HG03558 (cell line): ENCODE data around the gene TMEM204.

ENCODE experiments used
- ATAC-seq: cut with Tn5 transposase; IDR thresholded peaks from one replicate; pipeline ENCODE4 v1.9.1; 2021; ENCODE audit warnings: moderate number of reproducible peaks; ENCODE audit not compliant: unreplicated experiment; ENCODE audit errors: extremely low read depth

The TMEM204 gene

DNA sequence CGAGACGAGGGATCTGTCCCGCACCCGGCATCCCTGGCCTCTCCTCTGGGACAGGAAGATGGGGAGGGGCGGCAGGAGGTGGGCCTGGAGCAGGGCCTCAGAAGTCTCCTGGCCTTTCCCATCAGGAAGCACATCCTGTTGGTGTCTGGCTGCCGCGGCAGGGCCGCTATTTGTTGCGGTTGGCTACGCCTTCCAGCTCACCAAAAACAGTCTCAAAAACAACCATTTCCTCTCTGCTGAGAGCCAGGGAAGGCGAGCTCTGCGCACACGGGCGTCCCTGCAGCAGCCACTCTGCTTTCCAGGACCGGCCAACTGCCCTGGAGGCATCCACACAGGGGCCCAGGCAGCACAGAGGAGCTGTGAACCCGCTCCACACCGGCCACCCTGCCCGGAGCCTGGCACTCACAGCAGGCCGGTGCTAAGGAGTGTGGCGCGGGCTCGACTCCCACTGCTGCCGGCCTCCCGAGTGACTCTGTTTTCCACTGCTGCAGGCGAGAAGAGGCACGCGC is at the start of gene TMEM204:
Gene TMEM204, plus strand, starts transcription at position 224 of the 509 bp plus-strand sequence. CDS start 610 bp downstream, outside the sequence.
- ATAC-seq, result no peak

DNA sequence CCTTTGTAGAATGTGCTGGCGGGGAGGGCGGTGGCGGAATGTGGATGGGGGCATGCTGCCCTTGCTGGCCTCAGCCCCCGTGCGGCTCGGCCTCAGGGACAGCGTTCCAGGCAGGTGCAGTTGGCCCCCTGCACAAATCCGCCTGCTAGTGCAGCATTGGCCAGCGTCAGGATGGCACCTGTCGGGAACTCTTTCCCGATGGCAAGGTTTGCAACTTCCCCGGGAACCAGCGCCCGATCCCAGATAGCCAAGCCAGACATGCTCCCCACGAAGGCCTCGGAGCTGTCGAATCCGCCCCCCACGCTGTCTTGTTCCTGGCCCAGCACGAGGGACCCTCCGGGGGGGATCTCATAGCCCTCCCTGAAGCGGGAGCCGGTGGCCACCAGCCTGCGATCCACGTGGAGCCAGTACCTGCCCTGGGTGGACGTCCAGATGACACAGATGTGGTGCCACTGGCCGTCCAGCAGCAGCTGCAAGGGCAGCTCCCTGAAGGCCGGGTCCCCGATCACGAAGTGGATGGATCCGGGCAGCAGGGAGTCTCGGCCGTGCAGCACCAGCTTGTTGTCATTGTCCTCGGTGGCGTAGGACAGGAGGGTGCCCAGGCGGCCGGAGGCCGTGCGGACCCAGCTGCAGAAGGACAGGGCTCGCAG is 47.5 kb upstream of the TMEM204 start:
- no peak for ATAC-seq

DNA sequence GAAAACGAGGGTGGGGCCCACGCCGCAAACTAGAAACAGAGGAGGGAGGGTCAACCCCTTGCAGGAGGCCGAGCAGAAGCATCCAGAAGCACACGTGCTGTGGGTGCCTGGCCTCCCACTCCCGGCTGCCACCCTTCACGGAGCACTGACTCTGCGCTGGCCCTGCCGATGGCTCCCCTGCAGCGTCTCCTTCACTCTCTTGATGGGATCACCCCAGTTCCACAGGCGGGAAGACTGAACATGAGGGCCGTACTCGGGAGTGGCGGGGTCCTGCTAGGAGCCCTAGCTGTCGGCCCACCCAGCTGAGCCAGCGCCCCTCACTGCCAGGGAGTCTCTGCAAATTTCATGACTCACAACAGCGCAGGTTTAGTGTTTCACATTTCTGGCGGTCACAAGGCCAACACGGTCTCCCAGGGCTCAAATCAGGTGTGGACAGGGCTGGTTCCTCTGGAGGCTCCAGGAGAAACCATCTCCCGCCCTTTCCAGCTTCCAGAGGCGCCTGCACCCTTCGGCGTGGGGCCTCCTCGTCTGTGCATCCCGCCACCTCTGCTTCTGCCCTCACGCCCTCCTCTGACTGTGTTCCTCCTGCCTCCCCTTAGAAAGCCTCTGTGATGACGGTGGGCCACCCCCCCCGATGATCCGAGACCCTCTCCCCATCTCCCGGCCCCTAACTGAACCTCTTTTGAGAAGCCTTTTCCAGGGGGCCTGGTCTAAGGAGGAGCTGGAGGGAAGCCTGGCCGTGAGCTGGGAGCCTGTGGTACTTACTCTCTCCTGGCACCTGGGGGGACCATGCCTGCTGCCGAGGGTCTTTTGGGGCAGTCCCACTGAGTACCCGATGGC is 46.7 kb upstream of the TMEM204 start:
- ATAC-seq, result no peak

DNA sequence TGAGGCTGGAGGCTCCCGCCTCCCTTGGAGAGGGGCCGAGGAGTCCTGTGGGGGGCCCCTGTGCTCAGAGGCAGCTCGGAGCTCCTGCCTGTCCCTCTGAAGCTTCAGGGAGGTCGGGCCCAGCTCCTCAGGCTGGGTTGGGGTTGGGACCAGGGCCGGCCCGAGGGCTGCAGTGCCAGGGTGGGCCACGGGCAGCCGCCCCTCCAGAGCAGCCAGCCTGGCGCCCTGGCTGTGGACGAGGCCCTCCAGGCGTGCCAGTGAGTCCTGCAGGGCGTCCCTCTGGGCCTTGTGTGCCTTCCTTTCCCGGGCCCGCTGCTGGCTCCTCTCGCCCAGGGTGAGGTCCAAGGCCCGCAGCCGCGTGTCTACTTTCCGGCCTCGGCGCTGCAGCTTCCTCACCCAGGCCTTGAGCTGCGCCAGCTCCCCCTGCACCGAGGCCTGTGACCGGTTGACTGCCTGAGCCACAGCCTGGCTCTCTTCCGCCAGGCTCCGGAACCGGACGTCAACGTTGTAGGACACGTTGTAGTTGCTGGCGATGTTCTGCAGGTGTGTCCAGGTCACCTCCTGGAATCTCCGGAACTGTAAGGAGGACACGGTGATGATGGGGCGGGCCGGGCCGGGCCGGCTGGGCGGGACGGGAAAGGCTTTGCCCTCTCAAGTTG is 45.9 kb upstream of the TMEM204 start:
- no peak for ATAC-seq

DNA sequence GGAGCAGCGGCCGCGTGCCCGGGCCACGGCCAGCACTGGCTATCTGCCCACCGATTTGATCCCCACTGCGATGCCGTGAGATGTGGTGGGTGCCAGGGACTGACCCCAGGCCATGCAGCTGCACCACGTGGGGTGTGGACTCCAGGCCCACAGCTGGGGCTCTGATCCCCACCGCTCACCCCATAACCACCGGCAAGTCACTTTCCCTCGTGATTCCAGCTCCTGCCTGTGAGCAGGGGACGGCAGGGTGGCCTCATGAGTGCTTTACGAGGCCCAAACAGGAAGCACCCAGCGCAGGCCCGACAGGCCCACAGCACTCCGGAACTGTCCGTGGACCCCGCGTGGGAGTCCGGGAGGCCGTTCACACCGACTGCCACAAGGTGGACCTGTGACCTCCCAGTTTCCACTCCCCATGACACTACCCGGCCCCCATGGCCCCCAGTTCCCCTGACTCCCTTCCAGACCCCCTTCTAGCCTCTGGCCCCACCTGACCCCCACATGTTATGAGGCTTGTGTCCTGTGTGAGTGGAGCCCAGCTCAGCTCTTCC is 45.3 kb upstream of the TMEM204 start:
- no peak for ATAC-seq

DNA sequence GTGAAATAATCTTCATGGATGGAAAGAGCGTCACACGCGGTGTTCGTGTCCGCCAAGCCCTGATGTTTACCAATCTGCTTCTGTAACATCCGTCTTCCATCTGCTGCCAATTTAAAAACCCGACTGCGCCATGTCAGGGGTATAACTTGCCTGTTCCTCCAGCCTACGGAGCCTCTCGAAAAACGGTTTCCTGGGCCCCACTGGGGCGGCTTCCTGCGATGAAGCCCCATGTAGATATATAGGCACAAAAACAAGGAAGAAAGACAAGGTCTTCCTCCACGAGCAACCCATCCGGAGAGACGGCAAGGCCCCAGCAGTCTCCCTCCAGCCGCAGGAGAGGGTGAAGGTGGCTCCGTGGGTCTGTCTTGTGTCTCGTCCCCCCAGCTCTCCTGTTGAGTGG is 44.8 kb upstream of the TMEM204 start, which contains the start of gene PTX4:
Gene PTX4, minus strand, starts transcription at position 326 of the 400 bp plus-strand sequence. Its CDS starts 35 bp downstream, at position 291.
- ATAC-seq, result no peak

DNA sequence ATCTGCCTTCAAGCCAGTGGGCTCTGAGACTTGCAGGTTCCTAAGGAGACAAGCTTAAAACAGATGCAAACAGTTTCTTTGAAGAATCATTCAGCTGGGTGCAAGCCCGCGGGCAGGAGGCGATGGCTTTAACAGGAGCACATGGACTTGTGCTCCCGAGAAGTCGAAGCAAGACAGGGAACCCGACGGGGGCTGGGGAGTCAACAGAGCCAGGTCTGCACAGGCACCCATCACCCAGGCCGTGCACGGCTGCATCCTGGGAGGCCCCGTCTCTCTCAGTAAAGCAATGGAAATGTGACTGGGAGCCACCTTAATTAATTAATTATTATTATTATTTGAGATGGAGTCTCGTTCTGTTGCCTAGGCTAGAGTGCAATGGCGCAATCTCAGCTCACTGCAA is 44.4 kb upstream of the TMEM204 start:
- no peak for ATAC-seq

DNA sequence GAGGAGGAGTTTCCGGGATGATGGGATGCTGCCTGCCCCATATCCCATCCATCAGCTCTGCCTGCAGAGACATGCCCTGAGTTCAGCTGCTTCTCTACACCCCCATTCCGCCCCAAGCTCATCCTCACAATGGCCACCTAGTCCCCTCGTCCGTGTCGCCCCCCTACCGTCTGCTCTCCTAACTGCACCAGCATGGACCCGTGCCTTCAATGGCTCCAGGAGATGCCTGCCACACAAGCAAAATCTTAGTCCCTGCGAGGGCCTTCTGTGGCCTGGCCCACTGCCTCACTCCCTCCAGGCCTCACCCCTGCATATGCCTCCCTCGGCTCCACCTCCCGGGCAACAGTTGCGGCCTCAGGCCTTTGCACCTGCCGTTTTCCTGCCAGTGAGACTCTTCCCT is 42.1 kb upstream of the TMEM204 start:
- no peak for ATAC-seq

DNA sequence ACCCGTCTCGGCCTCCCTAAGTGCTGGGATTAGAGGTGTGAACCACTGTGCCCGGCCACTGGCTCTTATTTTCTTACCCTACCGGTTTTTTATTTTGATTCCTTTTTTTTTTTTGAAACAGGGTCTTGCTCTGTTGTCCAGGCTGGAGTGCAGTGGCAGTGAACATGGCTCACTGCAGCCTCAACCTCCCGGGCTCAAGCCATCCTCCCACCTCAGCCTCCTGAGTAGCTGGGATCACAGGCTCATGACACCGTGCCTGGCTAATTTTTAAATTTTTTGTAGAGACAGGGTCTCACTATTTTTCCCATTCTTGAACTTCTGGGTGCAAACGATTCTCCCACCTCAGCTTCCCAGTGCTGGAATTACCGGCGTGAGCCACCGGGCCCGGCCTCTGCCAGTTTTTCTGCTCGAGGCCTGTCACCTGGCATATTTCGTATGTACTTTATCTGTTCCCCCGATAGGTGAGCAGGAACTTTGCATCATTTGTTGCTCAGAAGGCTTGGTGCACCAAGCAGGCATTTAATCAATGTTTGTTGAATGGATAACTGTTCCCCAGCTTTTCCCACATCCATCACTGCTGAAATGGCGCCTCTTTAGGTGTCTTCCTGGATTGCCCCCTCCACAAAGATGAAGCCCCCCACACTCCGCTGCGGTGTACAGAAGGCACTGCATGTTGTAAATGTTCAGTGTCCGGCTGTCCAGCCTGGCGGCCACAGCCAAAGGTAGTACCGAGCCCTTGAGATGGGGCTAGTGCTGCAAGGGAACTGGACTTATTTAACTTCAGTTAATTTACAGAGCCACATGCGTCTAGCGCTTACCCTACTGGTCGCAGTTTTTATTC is 41.2 kb upstream of the TMEM204 start:
- ATAC-seq, result no peak

DNA sequence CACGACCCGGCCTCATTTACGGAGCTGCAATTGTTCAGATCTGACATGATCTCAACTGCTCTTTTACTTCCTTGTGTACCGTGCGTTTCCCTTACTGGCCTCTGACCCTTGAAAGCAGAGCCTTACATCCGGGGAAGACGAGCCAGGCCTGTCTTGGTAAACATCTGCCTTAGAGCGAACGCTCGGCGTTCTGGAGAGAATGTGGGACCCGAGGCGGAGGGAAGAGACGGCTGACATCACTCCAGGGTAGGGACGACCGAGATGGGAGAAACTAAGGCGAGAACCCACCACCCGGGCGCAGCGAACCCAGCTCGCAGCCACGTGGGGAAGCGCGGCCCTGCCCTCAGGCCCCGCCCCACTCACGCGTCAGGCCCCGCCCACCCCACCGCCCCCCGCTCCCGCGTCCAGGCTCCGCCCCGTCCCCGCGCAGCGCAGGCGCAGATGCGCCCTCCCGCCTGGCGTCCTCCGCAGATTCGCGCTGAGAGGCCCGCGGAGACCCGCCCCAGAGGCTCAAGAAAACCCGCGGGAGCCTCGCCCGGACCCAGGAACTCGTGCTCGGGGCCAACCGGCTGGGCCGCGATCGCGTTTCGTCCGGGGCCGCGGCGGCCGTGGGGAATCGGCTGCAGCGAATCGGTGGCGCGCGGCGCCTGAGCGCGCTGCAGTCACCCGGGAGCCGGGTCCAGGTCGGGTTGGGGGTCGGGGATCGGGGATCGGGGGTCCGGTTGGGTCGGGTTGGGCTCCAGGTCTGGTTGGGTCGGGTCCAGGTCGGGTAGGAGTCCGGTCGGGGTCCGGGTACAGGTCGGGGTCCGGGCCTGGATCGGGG is 40.3 kb upstream of the TMEM204 start, which contains the start of gene TELO2:
Gene TELO2, plus strand, starts transcription at position 438 of the 823 bp plus-strand sequence. CDS start 922 bp downstream, outside the sequence.
- no peak for ATAC-seq

DNA sequence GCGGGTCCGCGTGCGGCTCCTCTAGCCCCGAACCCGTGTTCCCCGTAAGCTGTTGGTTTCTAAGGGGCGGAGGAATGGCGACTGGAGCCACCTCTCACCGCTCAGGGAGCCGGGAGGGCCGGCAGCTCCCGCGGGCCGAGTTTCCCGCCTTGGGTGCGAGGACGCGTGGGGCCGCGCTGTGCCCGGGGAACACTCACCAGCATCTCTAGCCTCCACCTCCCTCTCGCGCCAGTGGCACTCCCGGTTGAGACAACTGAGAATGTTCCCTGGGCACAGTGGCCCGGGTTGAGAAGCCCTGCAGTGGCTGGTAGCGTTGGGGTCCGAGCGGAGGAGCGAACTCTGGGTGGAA is 39.7 kb upstream of the TMEM204 start:
- ATAC-seq, result no peak

DNA sequence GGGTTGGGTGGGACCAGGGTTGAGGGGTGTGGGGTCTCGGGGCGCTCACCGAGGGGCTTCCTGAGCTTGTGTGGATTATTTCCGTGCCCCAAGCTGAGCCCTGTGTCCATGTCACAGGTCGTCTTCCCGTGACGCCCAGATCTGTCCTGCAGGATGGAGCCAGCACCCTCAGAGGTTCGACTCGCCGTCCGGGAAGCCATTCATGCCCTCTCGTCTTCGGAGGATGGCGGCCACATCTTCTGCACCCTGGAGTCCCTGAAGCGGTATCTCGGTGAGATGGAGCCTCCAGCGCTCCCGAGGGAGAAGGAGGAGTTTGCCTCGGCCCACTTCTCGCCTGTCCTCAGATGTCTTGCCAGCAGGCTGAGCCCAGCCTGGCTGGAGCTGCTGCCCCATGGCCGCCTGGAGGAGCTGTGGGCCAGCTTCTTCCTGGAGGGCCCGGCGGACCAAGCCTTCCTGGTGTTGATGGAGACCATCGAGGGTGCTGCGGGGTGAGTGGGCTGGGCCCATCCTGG is 39.3 kb upstream of the TMEM204 start:
- ATAC-seq, result no peak

DNA sequence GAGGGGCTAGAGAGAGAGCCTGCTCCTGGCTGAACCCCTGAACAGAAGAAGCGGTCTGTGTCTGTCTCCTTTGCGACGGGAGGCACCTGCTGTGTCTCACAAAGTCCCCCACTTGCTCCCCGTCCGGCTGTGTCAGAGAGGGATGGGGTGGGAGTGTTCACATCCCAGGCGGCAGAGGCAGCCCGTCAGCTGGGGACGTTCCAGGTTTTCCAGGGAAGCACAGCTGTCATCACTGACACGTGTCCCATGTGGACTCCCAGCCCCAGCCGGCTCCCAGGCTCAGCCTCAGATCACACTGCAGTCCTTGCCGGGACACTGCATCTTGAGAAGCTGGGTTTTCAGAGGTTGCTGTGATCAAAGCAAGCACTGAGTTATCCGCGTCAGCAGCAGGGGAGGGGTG is 38.8 kb upstream of the TMEM204 start:
- no peak for ATAC-seq

DNA sequence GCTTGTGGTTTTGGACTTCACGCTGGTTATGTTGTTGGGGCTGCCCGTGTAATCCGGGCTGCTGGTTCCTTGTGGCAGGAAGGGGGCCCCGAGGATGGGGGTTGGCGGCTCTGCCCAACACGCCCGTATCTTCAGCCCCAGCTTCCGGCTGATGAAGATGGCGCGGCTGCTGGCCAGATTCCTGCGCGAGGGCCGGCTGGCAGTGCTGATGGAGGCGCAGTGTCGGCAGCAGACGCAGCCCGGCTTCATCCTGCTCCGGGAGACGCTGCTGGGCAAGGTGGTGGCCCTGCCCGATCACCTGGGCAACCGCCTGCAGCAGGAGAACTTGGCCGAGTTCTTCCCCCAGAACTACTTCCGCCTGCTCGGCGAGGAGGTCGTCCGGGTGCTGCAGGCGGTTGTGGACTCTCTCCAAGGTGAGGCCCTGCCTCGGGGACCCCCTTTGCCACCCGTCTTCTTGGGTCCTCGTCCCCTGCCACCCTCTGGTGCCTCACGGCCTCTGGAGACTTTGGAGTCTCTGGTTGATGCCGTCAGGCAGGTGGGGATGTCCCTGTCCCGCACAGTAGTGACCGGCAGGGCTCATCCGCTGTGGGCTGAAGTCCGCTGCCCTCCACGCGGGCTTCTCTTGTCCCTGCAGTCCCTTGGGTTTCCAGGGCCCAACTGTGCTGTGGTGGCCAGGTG is 38.1 kb upstream of the TMEM204 start:
- no peak for ATAC-seq

DNA sequence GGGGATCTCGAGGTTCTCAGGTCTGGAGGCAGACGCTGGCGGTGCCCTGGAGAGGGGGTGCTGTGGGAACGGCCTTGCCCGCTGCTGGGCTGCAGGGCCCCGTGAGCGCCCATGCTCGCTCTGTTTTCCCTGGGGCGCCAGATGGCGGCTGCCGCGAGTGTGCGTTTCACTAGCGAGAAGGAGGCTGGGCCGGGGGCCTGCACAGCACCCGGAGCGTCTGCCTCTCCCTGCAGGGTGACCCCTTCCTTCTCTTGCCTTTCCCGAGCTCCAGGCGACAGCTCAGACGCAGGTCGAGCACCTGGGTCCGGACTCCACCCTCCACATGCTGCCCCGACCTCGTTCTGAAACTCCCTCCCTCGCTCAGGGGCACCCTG is 37.6 kb upstream of the TMEM204 start:
- no peak for ATAC-seq

DNA sequence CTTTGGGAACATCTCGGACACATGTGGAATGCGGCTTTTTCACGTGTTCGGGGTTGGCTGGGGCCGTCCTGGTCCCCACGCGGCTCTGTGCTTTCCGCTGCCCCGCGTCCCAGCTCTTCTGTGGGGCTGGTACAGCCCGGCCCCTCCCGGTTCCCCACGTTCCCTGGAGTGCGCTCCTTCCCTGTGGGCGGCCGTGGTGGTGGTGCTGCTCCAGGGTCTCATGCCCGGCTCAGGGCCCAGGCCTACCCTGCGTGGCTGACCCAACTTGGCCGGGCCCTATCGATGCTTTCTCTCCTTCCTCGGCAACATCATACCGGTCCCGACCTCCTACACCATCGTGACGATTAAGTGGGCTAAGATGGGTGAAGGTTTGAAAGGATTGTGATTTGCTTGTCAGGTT is 37.0 kb upstream of the TMEM204 start:
- no peak for ATAC-seq

DNA sequence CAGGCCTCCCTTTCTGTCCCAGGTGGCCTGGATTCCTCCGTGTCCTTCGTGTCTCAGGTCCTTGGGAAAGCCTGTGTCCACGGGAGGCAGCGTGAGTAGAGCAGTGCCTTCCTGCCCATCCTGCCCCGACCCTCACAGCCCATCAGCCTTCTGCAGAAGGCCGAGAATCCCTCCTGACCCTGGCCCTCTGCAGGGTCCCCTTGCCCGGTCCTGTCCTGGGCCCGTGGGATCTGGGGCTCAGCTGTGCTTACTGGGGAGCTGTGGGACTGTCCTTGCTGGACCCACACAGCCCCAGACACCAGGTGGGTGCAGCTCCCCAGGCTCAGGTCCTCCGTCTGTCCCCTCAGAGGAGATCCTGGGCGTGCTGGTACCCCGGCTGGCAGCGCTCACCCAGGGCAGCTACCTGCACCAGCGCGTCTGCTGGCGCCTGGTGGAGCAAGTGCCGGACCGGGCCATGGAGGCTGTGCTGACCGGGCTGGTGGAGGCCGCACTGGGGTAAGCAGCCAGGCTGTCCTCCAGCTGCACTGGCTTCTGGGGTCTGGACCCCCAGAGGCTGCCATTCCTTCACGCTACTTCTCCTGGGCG is 36.4 kb upstream of the TMEM204 start:
- ATAC-seq, result no peak
